ENCODE data around the gene ADM.

The ADM gene

GRCh38 chr11:10274726-10275125 is 30.1 kb upstream of the ADM start:
- no peak overlapping the region for H2AK5ac ChIP-seq (ENCODE audit: low read length)
- no peak overlapping the region for H3K4ac ChIP-seq (ENCODE audit: low read depth, low read length)
- WGBS (ENCODE audit: extremely low coverage, insufficient coverage, low lambda C conversion rate): no CpG with 5 or more reads among the region's 1 CpG
- H2BK5ac ChIP-seq (ENCODE audit: low read length): no peak overlapping the region
- no peak for DNase-seq
- no peaks in the 10 kb centered on the region for H3K36me3 ChIP-seq (ENCODE audit: control insufficient read depth, insufficient read depth, low read length)
- H3K27me3 ChIP-seq (ENCODE audit: insufficient read depth, low read length, poor library complexity): no peaks in the 10 kb centered on the region
- H2BK15ac ChIP-seq (replicated peaks; ENCODE audit: low read depth): no peak overlapping the region
- peaks cover 2% of the 10 kb centered on the region for H3K79me2 ChIP-seq (ENCODE audit: control insufficient read depth, insufficient read depth, low read length)
- no peak overlapping the region for H3K4me3 ChIP-seq (ENCODE audit: low read length)
- no peak overlapping the region for H3K18ac ChIP-seq (ENCODE audit: low read length)
- no peak overlapping the region for H4K8ac ChIP-seq (ENCODE audit: low read depth, low read length)
- H3K56ac ChIP-seq (ENCODE audit: low read length): no peak overlapping the region
- H2BK120ac ChIP-seq (ENCODE audit: low read depth, low read length): no peak overlapping the region
- no peak overlapping the region for H3K4me2 ChIP-seq (ENCODE audit: low read length)
- H3K79me1 ChIP-seq (ENCODE audit: low read length): no peaks in the 10 kb centered on the region
- no peaks in the 10 kb centered on the region for H3K4me1 ChIP-seq (ENCODE audit: control insufficient read depth, low read depth, low read length)
- no peak overlapping the region for H3K27ac ChIP-seq (ENCODE audit: low read depth, low read length)
- no peak overlapping the region for H3K9ac ChIP-seq (ENCODE audit: low read length)
- no peak overlapping the region for H4K5ac ChIP-seq (ENCODE audit: low read length)
- H3K23ac ChIP-seq (ENCODE audit: low read length): no peak overlapping the region

DNA sequence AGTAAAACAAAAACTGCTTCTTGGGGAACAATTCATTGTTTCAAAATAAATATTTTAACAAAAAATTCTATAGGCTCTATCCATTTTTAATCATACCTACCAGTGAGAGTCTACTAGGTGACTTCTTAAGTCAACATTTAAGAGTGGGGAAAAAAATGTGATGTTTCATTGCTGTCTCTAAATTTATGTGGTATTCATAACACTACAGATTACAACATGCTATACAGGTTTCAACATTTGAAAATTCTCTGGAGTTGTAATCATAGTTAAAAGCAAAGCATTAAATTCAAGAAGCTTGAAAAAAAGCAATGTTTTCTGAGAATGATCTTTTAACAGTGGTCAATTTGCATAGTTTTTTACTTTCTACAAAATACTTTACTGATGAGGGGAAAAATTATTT is 29.2 kb upstream of the ADM start:
- Histone ChIP-seq H2AK5ac (ENCODE audit: low read length) (no peak overlapping the region), H3K4me1 (ENCODE audit: control insufficient read depth, low read depth, low read length) (no peaks in the 10 kb centered on the region), H3K56ac (ENCODE audit: low read length) (no peak overlapping the region), H3K79me2 (ENCODE audit: control insufficient read depth, insufficient read depth, low read length) (peaks cover 2% of the 10 kb centered on the region), H3K23ac (ENCODE audit: low read length) (no peak overlapping the region), H2BK5ac (ENCODE audit: low read length) (no peak overlapping the region), H2BK120ac (ENCODE audit: low read depth, low read length) (no peak overlapping the region), H3K36me3 (ENCODE audit: control insufficient read depth, insufficient read depth, low read length) (no peaks in the 10 kb centered on the region), H3K79me1 (ENCODE audit: low read length) (no peaks in the 10 kb centered on the region), H3K18ac (ENCODE audit: low read length) (no peak overlapping the region), H3K4me2 (ENCODE audit: low read length) (no peak overlapping the region), H3K27me3 (ENCODE audit: insufficient read depth, low read length, poor library complexity) (no peaks in the 10 kb centered on the region), H3K27ac (ENCODE audit: low read depth, low read length) (no peak overlapping the region), H3K9ac (ENCODE audit: low read length) (no peak overlapping the region), H3K4me3 (ENCODE audit: low read length) (no peak overlapping the region), H4K5ac (ENCODE audit: low read length) (no peak overlapping the region), H4K8ac (ENCODE audit: low read depth, low read length) (no peak overlapping the region), H3K4ac (ENCODE audit: low read depth, low read length) (no peak overlapping the region), H2BK15ac (replicated peaks; ENCODE audit: low read depth) (no peak overlapping the region)
- DNase-seq: no peak

DNA sequence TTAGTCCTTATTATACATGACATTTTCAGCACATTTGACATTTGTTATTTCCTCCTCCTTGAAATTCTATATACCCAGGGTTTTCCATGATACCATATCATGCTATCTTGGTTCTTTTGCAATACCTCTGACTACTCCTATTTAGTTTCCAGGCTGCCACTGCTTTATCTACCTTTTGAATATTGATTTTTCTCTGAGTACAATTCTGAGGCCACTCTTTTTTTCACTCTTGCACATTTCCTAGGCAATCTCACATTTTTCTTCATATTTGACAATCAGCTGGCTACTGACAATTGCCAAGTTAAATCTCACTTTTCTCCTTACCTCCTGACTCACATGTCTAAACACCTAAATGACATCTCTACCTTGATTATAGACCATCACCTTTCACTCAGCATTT is 22.8 kb upstream of the ADM start:
- H3K9ac ChIP-seq (ENCODE audit: low read length): no peak overlapping the region
- H3K27me3 ChIP-seq (ENCODE audit: insufficient read depth, low read length, poor library complexity): no peaks in the 10 kb centered on the region
- no peaks in the 10 kb centered on the region for H3K4me1 ChIP-seq (ENCODE audit: control insufficient read depth, low read depth, low read length)
- no peak overlapping the region for H3K56ac ChIP-seq (ENCODE audit: low read length)
- H3K23ac ChIP-seq (ENCODE audit: low read length): no peak overlapping the region
- H4K5ac ChIP-seq (ENCODE audit: low read length): no peak overlapping the region
- DNase-seq: no peak
- H2BK5ac ChIP-seq (ENCODE audit: low read length): no peak overlapping the region
- H3K79me2 ChIP-seq (ENCODE audit: control insufficient read depth, insufficient read depth, low read length): no peaks in the 10 kb centered on the region
- H3K4me2 ChIP-seq (ENCODE audit: low read length): no peak overlapping the region
- H3K18ac ChIP-seq (ENCODE audit: low read length): no peak overlapping the region
- no peak overlapping the region for H3K4me3 ChIP-seq (ENCODE audit: low read length)
- no peaks in the 10 kb centered on the region for H3K79me1 ChIP-seq (ENCODE audit: low read length)
- H3K4ac ChIP-seq (ENCODE audit: low read depth, low read length): no peak overlapping the region
- H3K27ac ChIP-seq (ENCODE audit: low read depth, low read length): no peak overlapping the region
- no peak overlapping the region for H4K8ac ChIP-seq (ENCODE audit: low read depth, low read length)
- no peak overlapping the region for H2AK5ac ChIP-seq (ENCODE audit: low read length)
- H3K36me3 ChIP-seq (ENCODE audit: control insufficient read depth, insufficient read depth, low read length): no peaks in the 10 kb centered on the region
- no peak overlapping the region for H2BK15ac ChIP-seq (replicated peaks; ENCODE audit: low read depth)
- H2BK120ac ChIP-seq (ENCODE audit: low read depth, low read length): no peak overlapping the region

DNA sequence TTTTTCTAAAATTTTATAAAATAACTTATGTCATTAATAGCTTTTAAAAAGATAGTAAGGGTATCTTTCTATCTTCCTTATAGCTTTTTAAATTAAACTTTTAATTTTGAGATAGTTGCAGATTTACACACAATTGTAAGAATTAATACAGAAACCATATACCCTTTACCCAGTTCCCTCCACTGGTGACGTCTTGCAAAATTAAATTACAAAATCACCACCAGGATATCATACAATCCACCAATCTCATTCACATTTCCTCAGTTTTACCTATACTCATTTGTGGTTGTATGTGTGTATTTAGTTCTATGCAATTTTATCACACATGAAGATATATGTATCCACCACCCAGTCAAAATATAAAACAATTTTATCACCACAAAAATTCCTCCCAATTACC is 20.9 kb upstream of the ADM start:
- H3K23ac ChIP-seq (ENCODE audit: low read length): no peak overlapping the region
- no peaks in the 10 kb centered on the region for H3K27me3 ChIP-seq (ENCODE audit: insufficient read depth, low read length, poor library complexity)
- H3K36me3 ChIP-seq (ENCODE audit: control insufficient read depth, insufficient read depth, low read length): no peaks in the 10 kb centered on the region
- H2BK15ac ChIP-seq (replicated peaks; ENCODE audit: low read depth): no peak overlapping the region
- no peak overlapping the region for H3K27ac ChIP-seq (ENCODE audit: low read depth, low read length)
- no peak overlapping the region for H2BK5ac ChIP-seq (ENCODE audit: low read length)
- H4K8ac ChIP-seq (ENCODE audit: low read depth, low read length): no peak overlapping the region
- H3K79me2 ChIP-seq (ENCODE audit: control insufficient read depth, insufficient read depth, low read length): peaks cover 1% of the 10 kb centered on the region
- H3K4me2 ChIP-seq (ENCODE audit: low read length): no peak overlapping the region
- no peak overlapping the region for H3K9ac ChIP-seq (ENCODE audit: low read length)
- H2AK5ac ChIP-seq (ENCODE audit: low read length): no peak overlapping the region
- WGBS (ENCODE audit: extremely low coverage, insufficient coverage, low lambda C conversion rate): 100% methylated on average over 1 of the region's 1 CpG
- no peaks in the 10 kb centered on the region for H3K79me1 ChIP-seq (ENCODE audit: low read length)
- no peaks in the 10 kb centered on the region for H3K4me1 ChIP-seq (ENCODE audit: control insufficient read depth, low read depth, low read length)
- DNase-seq: no peak
- no peak overlapping the region for H3K4ac ChIP-seq (ENCODE audit: low read depth, low read length)
- no peak overlapping the region for H4K5ac ChIP-seq (ENCODE audit: low read length)
- H2BK120ac ChIP-seq (ENCODE audit: low read depth, low read length): no peak overlapping the region
- H3K4me3 ChIP-seq (ENCODE audit: low read length): no peak overlapping the region
- H3K18ac ChIP-seq (ENCODE audit: low read length): no peak overlapping the region
- H3K56ac ChIP-seq (ENCODE audit: low read length): no peak overlapping the region

DNA sequence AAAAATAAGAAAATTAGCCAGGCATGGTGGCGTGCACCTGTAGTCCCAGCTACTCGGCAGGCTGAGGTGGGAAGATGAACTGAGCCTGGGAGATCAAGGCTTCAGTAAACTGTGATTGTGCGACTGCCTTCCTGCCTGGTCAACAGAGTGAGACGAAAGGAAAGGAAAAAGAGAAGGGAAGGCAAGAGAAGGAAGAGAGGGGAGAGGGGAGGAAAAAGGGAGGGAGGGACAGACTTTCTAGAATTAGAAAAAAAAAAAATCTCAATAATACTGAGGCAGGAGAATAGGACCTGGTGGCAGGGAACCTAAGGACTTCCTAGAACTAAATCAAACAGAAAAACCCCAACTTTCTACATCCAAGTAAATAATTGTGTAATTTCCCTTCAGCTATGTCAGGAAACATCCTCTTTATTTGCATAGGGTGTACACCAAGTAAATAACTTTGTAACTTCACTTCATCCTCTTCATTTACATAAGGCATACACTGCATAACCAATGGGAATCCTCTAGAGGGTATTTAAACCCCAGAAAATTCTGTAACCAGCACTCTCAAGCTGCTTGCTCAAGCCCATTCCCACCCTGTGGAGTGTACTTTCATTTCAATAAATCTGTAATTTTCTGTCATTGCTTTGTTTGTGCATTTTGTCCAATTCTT is 19.6 kb upstream of the ADM start:
- no CpG with 5 or more reads among the region's 4 CpGs for WGBS (ENCODE audit: extremely low coverage, insufficient coverage, low lambda C conversion rate)
- Histone ChIP-seq H3K36me3 (ENCODE audit: control insufficient read depth, insufficient read depth, low read length) (no peaks in the 10 kb centered on the region), H3K4me3 (ENCODE audit: low read length) (no peak overlapping the region), H3K27me3 (ENCODE audit: insufficient read depth, low read length, poor library complexity) (no peaks in the 10 kb centered on the region), H3K56ac (ENCODE audit: low read length) (no peak overlapping the region), H3K79me1 (ENCODE audit: low read length) (peaks cover 2% of the 10 kb centered on the region), H3K4me2 (ENCODE audit: low read length) (no peak overlapping the region), H3K23ac (ENCODE audit: low read length) (no peak overlapping the region), H2BK15ac (replicated peaks; ENCODE audit: low read depth) (no peak overlapping the region), H3K18ac (ENCODE audit: low read length) (no peak overlapping the region), H2BK120ac (ENCODE audit: low read depth, low read length) (no peak overlapping the region), H3K79me2 (ENCODE audit: control insufficient read depth, insufficient read depth, low read length) (peaks cover 8% of the 10 kb centered on the region), H3K9ac (ENCODE audit: low read length) (no peak overlapping the region), H3K27ac (ENCODE audit: low read depth, low read length) (no peak overlapping the region), H2AK5ac (ENCODE audit: low read length) (no peak overlapping the region), H3K4ac (ENCODE audit: low read depth, low read length) (no peak overlapping the region), H3K4me1 (ENCODE audit: control insufficient read depth, low read depth, low read length) (no peaks in the 10 kb centered on the region), H4K5ac (ENCODE audit: low read length) (no peak overlapping the region), H4K8ac (ENCODE audit: low read depth, low read length) (no peak overlapping the region), H2BK5ac (ENCODE audit: low read length) (no peak overlapping the region)
- no peak for DNase-seq

GRCh38 chr11:10287140-10287539 is 17.7 kb upstream of the ADM start:
- no peak overlapping the region for H4K5ac ChIP-seq (ENCODE audit: low read length)
- no peak overlapping the region for H3K18ac ChIP-seq (ENCODE audit: low read length)
- no peak overlapping the region for H3K9ac ChIP-seq (ENCODE audit: low read length)
- H2BK15ac ChIP-seq (replicated peaks; ENCODE audit: low read depth): no peak overlapping the region
- peaks cover 4% of the 10 kb centered on the region for H3K79me1 ChIP-seq (ENCODE audit: low read length)
- H3K79me2 ChIP-seq (ENCODE audit: control insufficient read depth, insufficient read depth, low read length): peaks cover 14% of the 10 kb centered on the region
- no peak overlapping the region for H3K4me2 ChIP-seq (ENCODE audit: low read length)
- H4K8ac ChIP-seq (ENCODE audit: low read depth, low read length): no peak overlapping the region
- no peak overlapping the region for H3K56ac ChIP-seq (ENCODE audit: low read length)
- no peaks in the 10 kb centered on the region for H3K27me3 ChIP-seq (ENCODE audit: insufficient read depth, low read length, poor library complexity)
- H2BK120ac ChIP-seq (ENCODE audit: low read depth, low read length): no peak overlapping the region
- no peak overlapping the region for H3K4ac ChIP-seq (ENCODE audit: low read depth, low read length)
- no peaks in the 10 kb centered on the region for H3K36me3 ChIP-seq (ENCODE audit: control insufficient read depth, insufficient read depth, low read length)
- H3K27ac ChIP-seq (ENCODE audit: low read depth, low read length): no peak overlapping the region
- no peak overlapping the region for H2BK5ac ChIP-seq (ENCODE audit: low read length)
- WGBS (ENCODE audit: extremely low coverage, insufficient coverage, low lambda C conversion rate): no CpG with 5 or more reads among the region's 3 CpGs
- no peak overlapping the region for H3K23ac ChIP-seq (ENCODE audit: low read length)
- no peak overlapping the region for H2AK5ac ChIP-seq (ENCODE audit: low read length)
- H3K4me1 ChIP-seq (ENCODE audit: control insufficient read depth, low read depth, low read length): no peaks in the 10 kb centered on the region
- no peak for DNase-seq
- H3K4me3 ChIP-seq (ENCODE audit: low read length): no peak overlapping the region
